AG09319 (cell line): Measurements from ENCODE around the gene ABHD16A.

Source experiments
- DNase-seq: peaks from one replicate; pipeline ENCODE4 v3.0.0-alpha.2; 2010; ENCODE audit warnings: low read depth; ENCODE audit errors: extremely low read depth
- CTCF ChIP-seq: IDR thresholded peaks from 2 replicates; pipeline ENCODE4 v1.5.1; 2011; ENCODE audit warnings: low read depth, mild to moderate bottlenecking, inconsistent platforms, low read length, moderate library complexity

ABHD16A gene

GRCh38 chr6:31736021-31736767 is 33.1 kb upstream of the ABHD16A start, which contains the start of gene CLIC1:
CLIC1 (minus strand) TSS chr6:31736530; CDS start chr6:31736300, 230 bp downstream.
- no peak for DNase-seq
- no peak for TF ChIP-seq CTCF

GRCh38 chr6:31734821-31735406 is 31.8 kb upstream of the ABHD16A start:
- no peak for TF ChIP-seq CTCF
- no peak for DNase-seq

- no peak for TF ChIP-seq CTCF
- no peak for DNase-seq
Measured at GRCh38 chr6:31734247-31734820, 31.2 kb upstream of the ABHD16A start.

GRCh38 chr6:31733734-31734133 is 30.6 kb upstream of the ABHD16A start:
- TF ChIP-seq CTCF: no peak
- DNase-seq: no peak

- no peak for TF ChIP-seq CTCF
- no peak for DNase-seq
Measured at GRCh38 chr6:31732029-31732428, 28.9 kb upstream of the ABHD16A start.

- TF ChIP-seq CTCF: no peak
Measured at GRCh38 chr6:31730631-31731086, 27.5 kb upstream of the ABHD16A start.

More at GRCh38 chr6:31730631-31731086, 27.5 kb upstream of the ABHD16A start:
- DNase-seq: no peak
